PC-9 (cell line): ENCODE results near the gene CACNA2D4. TPM values are rescaled to one million over a fixed set of nuclear protein-coding genes. Genes with fewer than 3 reads are reported as not detected.

Experiments
- BruUV-seq: library from RNA; stranded (reverse); fragments of 400-500 nt; replicated peaks from 2 replicates; lab custom pipeline; 2021; lab: Mats Ljungman, UMichigan
- CTCF ChIA-PET: fragments of 300-600 bp; sonication (Branson Sonifier 250); formaldehyde crosslinking; loops from one replicate; lab custom pipeline; 2022; ENCODE audit warnings: antibody characterized with exemption; lab: Charles Lee
- POLR2A ChIA-PET: fragments of 300-600 bp; sonication (Branson Sonifier 250); formaldehyde crosslinking; loops from one replicate; lab custom pipeline; 2022; ENCODE audit warnings: antibody characterized with exemption; ENCODE audit not compliant: unreplicated experiment; lab: Charles Lee
- DNase-seq, 2 experiments: peaks; one replicate each; pipeline versions ENCODE4 v3.0.0 to v3.0.0-alpha.2; 2015 to 2022; ENCODE audit warnings: mixed read lengths in 1 of 2
- H2AFZ ChIP-seq: fragments of 200-600 bp; sonication (generic); 2 replicates; pipeline ENCODE4 v1.8.1; 2017; ENCODE audit warnings: antibody characterized with exemption
- H3F3A ChIP-seq: fragments of 200-600 bp; sonication (generic); 2 replicates; pipeline ENCODE4 v1.8.1; 2017; ENCODE audit warnings: antibody characterized with exemption, mild to moderate bottlenecking, low read depth; ENCODE audit not compliant: insufficient read depth
- H3K27ac ChIP-seq: fragments of 200-600 bp; sonication (generic); 2 replicates; pipeline ENCODE4 v1.6.1; 2016; ENCODE audit warnings: mixed run types
- H3K27me3 ChIP-seq: fragments of 200-600 bp; sonication (generic); 2 replicates; pipeline ENCODE4 v1.6.1; 2016; ENCODE audit warnings: low read depth, mixed run types; ENCODE audit not compliant: insufficient read depth
- H3K36me3 ChIP-seq: fragments of 200-600 bp; sonication (generic); 2 replicates; pipeline ENCODE4 v1.6.1; 2016; ENCODE audit warnings: low read depth, mixed run types
- H3K4me1 ChIP-seq: fragments of 200-600 bp; sonication (generic); replicated peaks from 2 replicates; pipeline ENCODE4 v1.6.1; 2016; ENCODE audit warnings: mixed run types; ENCODE audit not compliant: insufficient read depth
- H3K4me2 ChIP-seq: fragments of 200-600 bp; sonication (generic); 2 replicates; pipeline ENCODE4 v1.6.1; 2017; ENCODE audit warnings: mixed run types
- H3K4me3 ChIP-seq: fragments of 200-600 bp; sonication (generic); 2 replicates; pipeline ENCODE4 v1.6.1; 2016; ENCODE audit warnings: mixed run types
- H3K79me2 ChIP-seq: fragments of 200-600 bp; sonication (generic); 2 replicates; pipeline ENCODE4 v1.6.1; 2017; ENCODE audit warnings: low read depth, mixed run types
- H3K9me2 ChIP-seq: fragments of 200-600 bp; sonication (generic); 2 replicates; pipeline ENCODE4 v1.8.1; 2017; ENCODE audit warnings: mild to moderate bottlenecking; ENCODE audit not compliant: insufficient read depth
- H3K9me3 ChIP-seq: fragments of 200-600 bp; sonication (generic); 2 replicates; pipeline ENCODE4 v1.8.1; 2016; ENCODE audit warnings: low read depth; ENCODE audit not compliant: insufficient read depth
- H4K20me1 ChIP-seq: fragments of 200-600 bp; sonication (generic); 2 replicates; pipeline ENCODE4 v1.8.1; 2017; ENCODE audit not compliant: insufficient read depth
- EZH2 ChIP-seq: fragments of 200-600 bp; sonication (generic); IDR thresholded peaks from 2 replicates; pipeline ENCODE4 v1.8.0; 2017; ENCODE audit warnings: antibody characterized with exemption, low read depth
- intact Hi-C: fragments of 100-400 bp; cut with micrococcal nuclease; formaldehyde crosslinking; loops from one replicate; pipeline ENCODE4 v1.10.0; 2022; ENCODE audit not compliant: unreplicated experiment
- total RNA-seq: library from RNA; stranded (reverse); gene quantifications from 2 replicates; pipeline ENCODE4 v1.2.3, GENCODE V29; 2021
- TF ChIP-seq, protein P1 (sequence below): fragments of 200-600 bp; sonication (generic); conservative IDR thresholded peaks from 2 replicates; pipeline ENCODE4 v1.6.1; 2017; ENCODE audit warnings: mixed run types, antibody characterized with exemption, mild to moderate bottlenecking, moderate library complexity

The CACNA2D4 gene
- total RNA-seq, 1 experiment from 2014 or later = not detected

DNA sequence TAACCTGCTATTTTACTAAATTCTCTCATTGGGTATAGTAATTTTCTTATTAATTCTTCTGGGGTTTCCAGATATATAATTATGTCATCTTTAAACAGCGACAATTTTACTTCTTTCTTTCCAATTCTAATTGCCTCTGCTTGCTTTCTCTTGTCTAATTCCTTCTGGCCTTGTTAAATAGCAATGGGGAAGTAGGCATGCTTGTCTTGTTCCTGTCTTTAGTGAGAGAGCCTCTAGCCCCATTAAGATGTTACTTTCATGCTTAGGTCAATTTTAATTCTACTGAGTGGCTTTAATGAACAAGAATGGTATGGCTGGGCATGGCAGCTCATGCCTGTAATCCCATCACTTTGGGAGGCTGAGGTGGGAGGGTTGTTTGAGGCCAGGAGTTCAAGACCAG is 66.4 kb downstream of the CACNA2D4 start:
- no TSS peak for BruUV-seq
- ChIA-PET CTCF (no interaction called here), POLR2A (interaction anchor here (0.5 kb wide), 1 partner anchor 153 kb away, joined by 7 read pairs; the partner anchor contains the start of gene DCP1B)
- DNase-seq = no peak
- Histone ChIP-seq H3K36me3 (no peaks in the 10 kb centered on the region), H4K20me1 (no peaks in the 10 kb centered on the region), H3K27ac (no peak overlapping the region), H3K4me1 (no peaks in the 10 kb centered on the region), H3K27me3 (peaks cover 96% of the 10 kb centered on the region), H3K4me2 (no peak overlapping the region), H3K9me3 (no peaks in the 10 kb centered on the region), H3K9me2 (no peaks in the 10 kb centered on the region), H3K4me3 (no peak overlapping the region), H3K79me2 (no peaks in the 10 kb centered on the region), H3F3A (no peaks in the 10 kb centered on the region), H2AFZ (no peak overlapping the region)
- TF ChIP-seq EZH2 = no peak
- TF ChIP-seq, protein P1, sequence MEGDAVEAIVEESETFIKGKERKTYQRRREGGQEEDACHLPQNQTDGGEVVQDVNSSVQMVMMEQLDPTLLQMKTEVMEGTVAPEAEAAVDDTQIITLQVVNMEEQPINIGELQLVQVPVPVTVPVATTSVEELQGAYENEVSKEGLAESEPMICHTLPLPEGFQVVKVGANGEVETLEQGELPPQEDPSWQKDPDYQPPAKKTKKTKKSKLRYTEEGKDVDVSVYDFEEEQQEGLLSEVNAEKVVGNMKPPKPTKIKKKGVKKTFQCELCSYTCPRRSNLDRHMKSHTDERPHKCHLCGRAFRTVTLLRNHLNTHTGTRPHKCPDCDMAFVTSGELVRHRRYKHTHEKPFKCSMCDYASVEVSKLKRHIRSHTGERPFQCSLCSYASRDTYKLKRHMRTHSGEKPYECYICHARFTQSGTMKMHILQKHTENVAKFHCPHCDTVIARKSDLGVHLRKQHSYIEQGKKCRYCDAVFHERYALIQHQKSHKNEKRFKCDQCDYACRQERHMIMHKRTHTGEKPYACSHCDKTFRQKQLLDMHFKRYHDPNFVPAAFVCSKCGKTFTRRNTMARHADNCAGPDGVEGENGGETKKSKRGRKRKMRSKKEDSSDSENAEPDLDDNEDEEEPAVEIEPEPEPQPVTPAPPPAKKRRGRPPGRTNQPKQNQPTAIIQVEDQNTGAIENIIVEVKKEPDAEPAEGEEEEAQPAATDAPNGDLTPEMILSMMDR = no peak
- intact Hi-C loops = no loop called here

DNA sequence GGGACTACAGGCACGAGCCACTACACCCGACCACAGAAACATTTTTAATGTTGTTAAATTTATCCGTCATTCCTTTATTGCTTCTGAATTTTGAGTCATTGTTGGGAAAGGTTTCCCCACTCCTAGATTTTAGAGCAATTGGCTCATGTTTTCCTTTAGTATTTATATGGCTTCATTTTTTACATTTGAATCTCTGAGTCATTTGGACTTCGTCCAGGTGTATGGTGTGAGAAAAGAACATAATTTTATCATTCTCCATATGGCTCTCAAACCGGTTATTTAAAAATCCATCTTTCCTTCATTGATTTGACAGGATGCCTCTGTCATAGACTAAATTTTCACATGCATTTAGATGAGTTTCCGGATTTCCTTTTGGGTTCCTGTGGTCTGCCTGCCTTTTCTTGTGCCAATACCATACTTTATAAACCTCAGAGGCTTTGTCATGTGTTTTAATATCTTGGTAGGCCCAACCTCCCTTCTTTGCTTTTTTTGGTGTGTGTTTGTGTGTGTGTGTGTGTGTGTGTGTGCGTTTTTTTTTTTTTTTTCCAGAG is 67.2 kb downstream of the CACNA2D4 start:
- H3K36me3 ChIP-seq = no peaks in the 10 kb centered on the region
- BruUV-seq = no TSS peak
- H3K79me2 ChIP-seq = no peaks in the 10 kb centered on the region
- H3K4me3 ChIP-seq = no peak overlapping the region
- CTCF ChIA-PET = no interaction called here
- POLR2A ChIA-PET = no interaction called here
- no peaks in the 10 kb centered on the region for H3K9me2 ChIP-seq
- no peaks in the 10 kb centered on the region for H3F3A ChIP-seq
- H3K4me2 ChIP-seq = no peak overlapping the region
- H3K9me3 ChIP-seq = no peaks in the 10 kb centered on the region
- TF ChIP-seq, protein P1 = no peak
- TF ChIP-seq EZH2 = no peak
- peaks cover 96% of the 10 kb centered on the region for H3K27me3 ChIP-seq
- H4K20me1 ChIP-seq = no peaks in the 10 kb centered on the region
- DNase-seq = peak in 1 of 2 experiments; percentile 54
- no peak overlapping the region for H3K27ac ChIP-seq
- intact Hi-C loops = no loop called here
- no peak overlapping the region for H2AFZ ChIP-seq
- no peaks in the 10 kb centered on the region for H3K4me1 ChIP-seq

DNA sequence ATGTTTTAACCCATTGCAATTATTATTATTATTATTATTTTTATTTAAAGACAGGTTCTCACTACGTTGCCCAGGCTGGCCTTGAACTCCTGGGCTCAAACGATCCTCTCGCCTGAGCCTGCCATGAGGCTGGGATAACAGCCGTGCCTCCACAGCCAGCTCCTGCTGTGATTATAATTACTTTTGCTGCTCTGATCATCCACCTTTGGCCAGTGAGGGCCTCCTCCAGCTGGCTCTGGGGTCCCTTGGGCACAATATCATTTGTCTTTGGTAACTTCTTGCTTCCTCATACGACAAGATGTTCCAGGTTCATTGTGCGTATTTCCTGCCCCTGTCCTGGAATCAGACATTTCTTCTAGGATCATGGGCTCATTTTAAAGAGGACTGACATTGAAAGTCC is 69.7 kb downstream of the CACNA2D4 start:
- POLR2A ChIA-PET = no interaction called here
- BruUV-seq = no TSS peak
- Histone ChIP-seq H3K27ac (no peak overlapping the region), H3K79me2 (no peaks in the 10 kb centered on the region), H3K27me3 (peaks cover 96% of the 10 kb centered on the region), H3K4me1 (no peaks in the 10 kb centered on the region), H2AFZ (no peak overlapping the region), H3K4me2 (no peak overlapping the region), H3K36me3 (no peaks in the 10 kb centered on the region), H4K20me1 (no peaks in the 10 kb centered on the region), H3K4me3 (no peak overlapping the region), H3K9me2 (no peaks in the 10 kb centered on the region), H3F3A (no peaks in the 10 kb centered on the region), H3K9me3 (no peaks in the 10 kb centered on the region)
- no peak for DNase-seq
- CTCF ChIA-PET = no interaction called here
- intact Hi-C loops = no loop called here
- TF ChIP-seq, protein P1 = no peak
- no peak for TF ChIP-seq EZH2
